Naive thymus-derived CD4-positive, alpha-beta T cell (primary cell): ENCODE results near the gene CEP72. TPM values are rescaled to one million over a fixed set of nuclear protein-coding genes. Genes with fewer than 3 reads are reported as not detected.
"Not testable (repeated sequence)": the region's sequence is repeated elsewhere in the genome, so short reads cannot be mapped to it uniquely, and the experiment has no call there.

Source experiments
- ATAC-seq: fragments of 150-1000 bp; cut with Tn5 transposase; 2 replicates; pipeline ENCODE4 v1.10.0; 2021; ENCODE audit warnings: mild to moderate bottlenecking, moderate library complexity
- CTCF ChIA-PET: fragments of 350-600 bp; sonication (Branson Sonifier 250); formaldehyde crosslinking; loops from one replicate; lab custom pipeline; 2021; ENCODE audit warnings: antibody characterized with exemption; lab: Charles Lee
- POLR2A ChIA-PET: fragments of 350-600 bp; sonication (Branson Sonifier 250); formaldehyde crosslinking; loops from one replicate; lab custom pipeline; 2021; ENCODE audit warnings: antibody characterized with exemption, inconsistent platforms; lab: Charles Lee
- DNase-seq, 9 donors: peaks; one replicate each; pipeline versions ENCODE4 v3.0.0 to v3.0.0-alpha.2; 2020 to 2022; ENCODE audit warnings: mixed read lengths in 1 of 9
- H3K27ac ChIP-seq: one replicate; pipeline ENCODE4 v1.7.0; 2013; ENCODE audit warnings: mild to moderate bottlenecking, low read depth, low read length, moderate library complexity
- H3K27me3 ChIP-seq, 2 donors: one replicate each; pipeline ENCODE4 v1.7.0; 2013; ENCODE audit warnings: low read length in 2 of 2, mild to moderate bottlenecking in 2 of 2, moderate library complexity in 2 of 2; ENCODE audit not compliant: control insufficient read depth in 2 of 2, insufficient read depth in 2 of 2
- H3K36me3 ChIP-seq, 3 experiments: 1 replicate in 2 of 3; 2 replicates in 1 of 3; pipeline ENCODE4 v1.7.0; 2013; ENCODE audit warnings: low read length in 3 of 3, mild to moderate bottlenecking in 3 of 3, moderate library complexity in 1 of 3; ENCODE audit not compliant: insufficient read depth in 3 of 3, control insufficient read depth in 2 of 3
- H3K4me1 ChIP-seq, 2 donors: one replicate each; pipeline ENCODE4 v1.7.0; 2013; ENCODE audit warnings: low read length in 2 of 2, mild to moderate bottlenecking in 2 of 2, moderate library complexity in 1 of 2; ENCODE audit not compliant: control insufficient read depth in 2 of 2, insufficient read depth in 2 of 2
- H3K4me3 ChIP-seq: 2 replicates; pipeline ENCODE4 v1.7.0; 2013; ENCODE audit warnings: mild to moderate bottlenecking, low read length
- H3K9me3 ChIP-seq, 3 experiments: 1 replicate in 2 of 3; 2 replicates in 1 of 3; pipeline ENCODE4 v1.7.0; 2013; ENCODE audit warnings: low read length in 3 of 3; ENCODE audit not compliant: control insufficient read depth in 2 of 3
- H3K27ac Mint-ChIP-seq, 9 donors: one replicate each; pipeline ENCODE4 v1.8.0; 2020 to 2022; ENCODE audit warnings: mixed read lengths in 9 of 9, mild to moderate bottlenecking in 8 of 9, moderate library complexity in 5 of 9, inconsistent platforms in 2 of 9
- H3K27me3 Mint-ChIP-seq, 5 donors: one replicate each; pipeline ENCODE4 v1.8.0; 2021 to 2022; ENCODE audit warnings: mixed read lengths in 5 of 5, mild to moderate bottlenecking in 1 of 5
- H3K36me3 Mint-ChIP-seq, 5 donors: one replicate each; pipeline ENCODE4 v1.8.0; 2020 to 2022; ENCODE audit warnings: mixed read lengths in 5 of 5, mild to moderate bottlenecking in 3 of 5, inconsistent platforms in 1 of 5
- H3K4me1 Mint-ChIP-seq, 7 donors: one replicate each; pipeline ENCODE4 v1.8.0; 2020 to 2022; ENCODE audit warnings: mixed read lengths in 7 of 7, mild to moderate bottlenecking in 3 of 7, inconsistent platforms in 1 of 7
- H3K4me3 Mint-ChIP-seq, 10 donors: one replicate each; pipeline ENCODE4 v1.8.0; 2020 to 2022; ENCODE audit warnings: mild to moderate bottlenecking in 10 of 10, mixed read lengths in 10 of 10, moderate library complexity in 6 of 10, inconsistent platforms in 2 of 10
- H3K9me3 Mint-ChIP-seq, 11 donors: one replicate each; pipeline ENCODE4 v1.8.0; 2020 to 2022; ENCODE audit warnings: mixed read lengths in 11 of 11, mild to moderate bottlenecking in 4 of 11, inconsistent platforms in 1 of 11, moderate library complexity in 1 of 11
- intact Hi-C, 2 donors: fragments of 100-400 bp; cut with micrococcal nuclease; formaldehyde crosslinking; loops; one replicate each; pipeline ENCODE4 v1.15.1; 2023
- polyA plus RNA-seq, 2 donors: library from polyadenylated mRNA; unstranded; fragments of 300-500 nt; fragmentation: Illumina TruSeq; gene quantifications; one replicate each; pipeline ENCODE4 v1.2.3, GENCODE V29; 2021
- total RNA-seq, 6 experiments: library from RNA in 5 of 6; stranded (reverse) in 5 of 6; gene quantifications; 1 replicate in 5 of 6; 2 replicates in 1 of 6; pipeline ENCODE4 v1.2.3 and lab custom pipeline; 2021 to 2026

The CEP72 gene
- total and polyA plus RNA-seq, 7 experiments from 2014 or later, result 6.0 to 33.8 (median 16.4) TPM

GRCh38 chr5:626850-627249, 14.7 kb downstream of the CEP72 start:
- Histone ChIP-seq H3K36me3 (peaks cover 0 to 57% (median 0%) of the 10 kb centered on the region in 3 experiments), H3K27ac (no peak overlapping the region), H3K4me3 (no peak overlapping the region), H3K27me3 (no peaks in the 10 kb centered on the region), H3K4me1 (no peaks in the 10 kb centered on the region), H3K9me3 (no peaks in the 10 kb centered on the region)
- no peak for DNase-seq
- Mint-ChIP-seq H3K9me3 (no peaks in the 10 kb centered on the region), H3K4me1 (peaks cover 0 to 2% (median 0%) of the 10 kb centered on the region in 7 donors), H3K27ac (no peak overlapping the region), H3K27me3 (no peaks in the 10 kb centered on the region), H3K36me3 (peaks cover 2 to 34% (median 8%) of the 10 kb centered on the region in 5 donors), H3K4me3 (no peak overlapping the region)
- CTCF ChIA-PET, result no interaction called here
- ATAC-seq, result no peak
- POLR2A ChIA-PET, result no interaction called here
- intact Hi-C loops, result no loop called here

- Histone ChIP-seq H3K27ac (no peak overlapping the region), H3K4me1 (no peaks in the 10 kb centered on the region), H3K36me3 (peaks cover 0 to 50% (median 0%) of the 10 kb centered on the region in 3 experiments), H3K4me3 (no peak overlapping the region), H3K27me3 (no peaks in the 10 kb centered on the region), H3K9me3 (no peaks in the 10 kb centered on the region)
- Mint-ChIP-seq H3K4me1 (peaks cover 0 to 2% (median 0%) of the 10 kb centered on the region in 7 donors), H3K9me3 (no peaks in the 10 kb centered on the region), H3K36me3 (peaks cover 0 to 30% (median 8%) of the 10 kb centered on the region in 5 donors), H3K4me3 (no peak overlapping the region), H3K27me3 (no peaks in the 10 kb centered on the region), H3K27ac (no peak overlapping the region)
- ChIA-PET CTCF (interaction anchor here (0.5 kb wide), 1 partner anchor 27 kb away, joined by 3 read pairs; no protein-coding TSS in a partner anchor), POLR2A (no interaction called here)
- intact Hi-C loops, result no loop called here
- no peak for DNase-seq
- ATAC-seq, result no peak
Measured at GRCh38 chr5:627840-628239, 15.7 kb downstream of the CEP72 start.

- peaks cover 0 to 46% (median 0%) of the 10 kb centered on the region in 3 experiments for H3K36me3 ChIP-seq
- H3K4me3 Mint-ChIP-seq, POLR2A ChIA-PET, CTCF ChIA-PET, DNase-seq, H3K4me1 ChIP-seq, intact Hi-C loops, H3K27ac ChIP-seq, H3K27me3 ChIP-seq, H3K4me3 ChIP-seq, H3K27me3 Mint-ChIP-seq, H3K9me3 Mint-ChIP-seq, H3K4me1 Mint-ChIP-seq, ATAC-seq, H3K9me3 ChIP-seq, H3K27ac Mint-ChIP-seq: not testable (repeated sequence)
- peaks cover 0 to 33% (median 8%) of the 10 kb centered on the region in 5 donors for H3K36me3 Mint-ChIP-seq
Measured at GRCh38 chr5:628351-629205, 16.4 kb downstream of the CEP72 start.

GRCh38 chr5:633501-633955, 21.4 kb downstream of the CEP72 start:
- peaks cover 0 to 5% (median 0%) of the 10 kb centered on the region in 3 experiments for H3K9me3 ChIP-seq
- no peaks in the 10 kb centered on the region for H3K27me3 Mint-ChIP-seq
- no peak for DNase-seq
- ATAC-seq, result no peak
- intact Hi-C loops, result no loop called here
- ChIA-PET CTCF (no interaction called here), POLR2A (no interaction called here)
- H3K4me3 Mint-ChIP-seq, result no peak overlapping the region
- H3K36me3 ChIP-seq, result peaks cover 0 to 50% (median 14%) of the 10 kb centered on the region in 3 experiments
- peaks cover 14 to 44% (median 30%) of the 10 kb centered on the region in 5 donors for H3K36me3 Mint-ChIP-seq
- no peak overlapping the region for H3K27ac Mint-ChIP-seq
- H3K27me3 ChIP-seq, result no peaks in the 10 kb centered on the region
- no peak overlapping the region for H3K27ac ChIP-seq
- no peaks in the 10 kb centered on the region for H3K4me1 ChIP-seq
- no peak overlapping the region for H3K4me3 ChIP-seq
- H3K9me3 Mint-ChIP-seq, result no peaks in the 10 kb centered on the region
- H3K4me1 Mint-ChIP-seq, result no peaks in the 10 kb centered on the region

- H3K27me3 Mint-ChIP-seq, result no peaks in the 10 kb centered on the region
- Histone ChIP-seq H3K4me1 (no peaks in the 10 kb centered on the region), H3K4me3 (no peak overlapping the region), H3K27me3 (no peaks in the 10 kb centered on the region), H3K36me3 (peaks cover 0 to 53% (median 14%) of the 10 kb centered on the region in 3 experiments), H3K27ac (no peak overlapping the region), H3K9me3 (peaks cover 0 to 5% (median 0%) of the 10 kb centered on the region in 3 experiments)
- no peak for ATAC-seq
- H3K4me3 Mint-ChIP-seq, result no peak overlapping the region
- H3K9me3 Mint-ChIP-seq, result no peaks in the 10 kb centered on the region
- POLR2A ChIA-PET, result no interaction called here
- DNase-seq, result no peak
- H3K36me3 Mint-ChIP-seq, result peaks cover 14 to 44% (median 30%) of the 10 kb centered on the region in 5 donors
- H3K4me1 Mint-ChIP-seq, result no peaks in the 10 kb centered on the region
- no peak overlapping the region for H3K27ac Mint-ChIP-seq
- CTCF ChIA-PET, result no interaction called here
- intact Hi-C loops, result no loop called here
Measured at GRCh38 chr5:634191-634590, 22.1 kb downstream of the CEP72 start.

GRCh38 chr5:635306-636055, 23.3 kb downstream of the CEP72 start:
- Mint-ChIP-seq H3K36me3 (peaks cover 17 to 50% (median 30%) of the 10 kb centered on the region in 5 donors), H3K4me3 (no peak overlapping the region), H3K4me1 (no peaks in the 10 kb centered on the region), H3K9me3 (no peaks in the 10 kb centered on the region), H3K27me3 (no peaks in the 10 kb centered on the region), H3K27ac (no peak overlapping the region)
- ChIA-PET CTCF (no interaction called here), POLR2A (no interaction called here)
- intact Hi-C loops, result no loop called here
- Histone ChIP-seq H3K36me3 (peaks cover 0 to 66% (median 14%) of the 10 kb centered on the region in 3 experiments), H3K27ac (no peak overlapping the region), H3K9me3 (peaks cover 0 to 5% (median 0%) of the 10 kb centered on the region in 3 experiments), H3K4me3 (no peak overlapping the region), H3K4me1 (no peaks in the 10 kb centered on the region), H3K27me3 (no peaks in the 10 kb centered on the region)
- DNase-seq, result no peak
- no peak for ATAC-seq
